H9 (cell line): Measurements from ENCODE around the gene ZNF292. TPM values are rescaled to one million over a fixed set of nuclear protein-coding genes. Genes with fewer than 3 reads are reported as not detected.

Experiments
- DNase-seq: peaks from one replicate; pipeline ENCODE4 v3.0.0-alpha.2; 2017
- H2AFZ ChIP-seq: one replicate; pipeline ENCODE4 v1.6.1; 2013; ENCODE audit warnings: mild to moderate bottlenecking, low read length, control low read depth, moderate library complexity
- H2AK5ac ChIP-seq: 2 replicates; pipeline ENCODE4 v1.6.1; 2013; ENCODE audit warnings: low read length, control low read depth, mixed read lengths; ENCODE audit not compliant: insufficient read length
- H2BK120ac ChIP-seq: one replicate; pipeline ENCODE4 v1.6.1; 2013; ENCODE audit warnings: low read depth, mild to moderate bottlenecking, low read length, control low read depth, inconsistent platforms; ENCODE audit not compliant: poor library complexity, severe bottlenecking
- H2BK12ac ChIP-seq: 2 replicates; pipeline ENCODE4 v1.6.1; 2013; ENCODE audit warnings: low read length, control low read depth, mixed read lengths, low read depth; ENCODE audit not compliant: insufficient read length
- H2BK15ac ChIP-seq: 2 replicates; pipeline ENCODE4 v1.6.1; 2013; ENCODE audit warnings: low read depth, low read length, control low read depth
- H2BK20ac ChIP-seq: one replicate; pipeline ENCODE4 v1.6.1; 2013; ENCODE audit warnings: low read depth, mild to moderate bottlenecking, low read length, control low read depth, inconsistent platforms; ENCODE audit not compliant: poor library complexity, severe bottlenecking
- H2BK5ac ChIP-seq: 2 replicates; pipeline ENCODE4 v1.6.1; 2013; ENCODE audit warnings: low read length, control low read depth, mixed read lengths; ENCODE audit not compliant: insufficient read length
- H3K14ac ChIP-seq: 2 replicates; pipeline ENCODE4 v1.6.1; 2013; ENCODE audit warnings: low read length, control low read depth; ENCODE audit not compliant: insufficient read depth
- H3K18ac ChIP-seq: 2 replicates; pipeline ENCODE4 v1.6.1; 2013; ENCODE audit warnings: low read depth, mild to moderate bottlenecking, mixed read lengths, low read length, control low read depth; ENCODE audit not compliant: insufficient read length
- H3K23ac ChIP-seq: 2 replicates; pipeline ENCODE4 v1.6.1; 2013; ENCODE audit warnings: low read length, control low read depth, mixed read lengths, low read depth; ENCODE audit not compliant: insufficient read length
- H3K23me2 ChIP-seq: 2 replicates; pipeline ENCODE4 v1.6.1; 2013; ENCODE audit warnings: low read depth, mild to moderate bottlenecking, mixed read lengths, low read length, control low read depth; ENCODE audit not compliant: insufficient read length, poor library complexity, severe bottlenecking
- H3K27ac ChIP-seq: 2 replicates; pipeline ENCODE4 v1.5.1; 2013; ENCODE audit warnings: low read length, control low read depth, mixed read lengths, low read depth; ENCODE audit not compliant: insufficient read length
- H3K27me3 ChIP-seq: 2 replicates; pipeline ENCODE4 v1.6.1; 2013; ENCODE audit warnings: low read length, control low read depth, inconsistent platforms; ENCODE audit not compliant: insufficient read depth
- H3K4ac ChIP-seq: 2 replicates; pipeline ENCODE4 v1.6.1; 2013; ENCODE audit warnings: low read depth, mild to moderate bottlenecking, control low read depth, inconsistent platforms, low read length, moderate library complexity
- H3K4me1 ChIP-seq: 2 replicates; pipeline ENCODE4 v1.6.1; 2013; ENCODE audit warnings: low read length, control low read depth, inconsistent platforms; ENCODE audit not compliant: insufficient read depth
- H3K4me2 ChIP-seq: 2 replicates; pipeline ENCODE4 v1.6.1; 2013; ENCODE audit warnings: low read length, control low read depth, mixed read lengths; ENCODE audit not compliant: insufficient read length, insufficient read depth
- H3K56ac ChIP-seq: 2 replicates; pipeline ENCODE4 v1.6.1; 2013; ENCODE audit warnings: low read depth, mild to moderate bottlenecking, mixed read lengths, low read length, control low read depth; ENCODE audit not compliant: insufficient read length
- H3K79me1 ChIP-seq: 2 replicates; pipeline ENCODE4 v1.6.1; 2013; ENCODE audit warnings: low read depth, mild to moderate bottlenecking, moderate library complexity, low read length, control low read depth, inconsistent platforms; ENCODE audit not compliant: insufficient read depth, poor library complexity, severe bottlenecking
- H3K79me2 ChIP-seq: 2 replicates; pipeline ENCODE4 v1.6.1; 2013; ENCODE audit warnings: low read length, control low read depth, inconsistent platforms; ENCODE audit not compliant: insufficient read depth
- H3K9ac ChIP-seq: 2 replicates; pipeline ENCODE4 v1.6.1; 2013; ENCODE audit warnings: low read length, control low read depth, mixed read lengths; ENCODE audit not compliant: insufficient read length; ENCODE audit errors: extremely low read depth
- H3K9me3 ChIP-seq: one replicate; pipeline ENCODE4 v1.6.1; 2013; ENCODE audit warnings: low read depth, low read length, inconsistent platforms; ENCODE audit not compliant: control insufficient read depth
- H3T11ph ChIP-seq: one replicate; pipeline ENCODE4 v1.6.1; 2013; ENCODE audit warnings: mild to moderate bottlenecking, low read length, control low read depth, inconsistent platforms
- H4K20me1 ChIP-seq: one replicate; pipeline ENCODE4 v1.6.1; 2013; ENCODE audit not compliant: control insufficient read depth, insufficient read length, insufficient read depth
- H4K5ac ChIP-seq: 2 replicates; pipeline ENCODE4 v1.6.1; 2013; ENCODE audit warnings: low read depth, mild to moderate bottlenecking, mixed read lengths, low read length, control low read depth; ENCODE audit not compliant: insufficient read length
- H4K8ac ChIP-seq: replicated peaks from 2 replicates; pipeline ENCODE4 v1.6.1; 2013; ENCODE audit warnings: low read length, control low read depth, mixed read lengths, low read depth; ENCODE audit not compliant: insufficient read length
- H4K91ac ChIP-seq: 2 replicates; pipeline ENCODE4 v1.6.1; 2013; ENCODE audit warnings: low read depth, mild to moderate bottlenecking, moderate library complexity, mixed read lengths, low read length, control low read depth; ENCODE audit not compliant: insufficient read length
- H3K27ac Mint-ChIP-seq, 3 experiments: 2 replicates in 2 of 3; 3 replicates in 1 of 3; pipeline ENCODE4 v1.8.0; 2020 to 2021; ENCODE audit warnings: mixed read lengths in 3 of 3, mild to moderate bottlenecking in 1 of 3, moderate library complexity in 1 of 3
- H3K27me3 Mint-ChIP-seq: 2 replicates; pipeline ENCODE4 v1.8.0; 2021; ENCODE audit warnings: low read depth, mild to moderate bottlenecking, moderate library complexity, mixed read lengths
- H3K36me3 Mint-ChIP-seq, 3 experiments: 2 replicates in 2 of 3; 3 replicates in 1 of 3; pipeline ENCODE4 v1.8.0; 2020 to 2021; ENCODE audit warnings: low read depth in 3 of 3, mixed read lengths in 3 of 3; ENCODE audit not compliant: insufficient read depth in 1 of 3
- H3K4me1 Mint-ChIP-seq, 2 experiments: 2 replicates each; pipeline ENCODE4 v1.8.0; 2020; ENCODE audit warnings: mixed read lengths in 2 of 2
- H3K4me3 Mint-ChIP-seq, 2 experiments: 2 replicates in 1 of 2; 3 replicates in 1 of 2; pipeline ENCODE4 v1.8.0; 2020 to 2021; ENCODE audit warnings: mild to moderate bottlenecking in 2 of 2, mixed read lengths in 2 of 2, moderate library complexity in 1 of 2
- H3K9me3 Mint-ChIP-seq, 2 experiments: 2 replicates in 1 of 2; 3 replicates in 1 of 2; pipeline ENCODE4 v1.8.0; 2020; ENCODE audit warnings: mild to moderate bottlenecking in 2 of 2, mixed read lengths in 2 of 2, moderate library complexity in 1 of 2
- WGBS: extraction: QIAGEN DNeasy Blood & Tissue Kit; methylation state at CpG from one replicate; pipeline ENCODE4 v1.1.7; 2013; ENCODE audit warnings: missing lambda C conversion rate, low lambda C conversion rate, mixed read lengths; ENCODE audit not compliant: insufficient read length; ENCODE audit errors: extremely low coverage; 5-methylcytosine and 5-hydroxymethylcytosine counted together
- total RNA-seq: library from RNA; stranded (reverse); gene quantifications from 2 replicates; pipeline ENCODE4 v1.2.1, GENCODE V29; 2021
- TF ChIP-seq, protein P1 (sequence below): fragments of 200-600 bp; sonication (generic); conservative IDR thresholded peaks from 3 replicates; pipeline ENCODE4 v1.8.0; 2021; ENCODE audit warnings: antibody characterized with exemption, mild to moderate bottlenecking

Gene ZNF292
- total RNA-seq, 1 experiment from 2014 or later = 38.7 TPM

DNA sequence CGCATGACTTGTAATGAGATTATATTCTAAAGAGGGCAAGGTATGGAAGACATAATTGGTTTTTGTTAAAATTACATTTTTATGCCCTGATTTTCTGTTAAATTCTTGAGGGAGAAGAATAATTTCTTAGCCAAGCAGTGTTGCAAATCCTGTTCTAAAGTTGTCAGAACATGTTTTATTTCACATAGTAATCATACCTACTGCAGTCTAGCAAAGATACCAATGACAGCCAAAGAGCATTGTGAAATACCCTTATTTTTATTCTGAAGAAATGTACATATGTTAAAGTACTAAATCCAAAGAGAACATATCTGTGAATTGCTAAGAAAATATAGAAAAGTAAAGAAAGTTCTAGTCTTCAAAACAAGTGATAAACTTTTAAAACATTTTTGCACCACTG is 127.4 kb downstream of the ZNF292 start:
- Mint-ChIP-seq H3K4me1 (peaks cover 0 to 6% of the 10 kb centered on the region in 2 experiments; a peak in 2 of 4 replicates), H3K36me3 (no peaks in the 10 kb centered on the region), H3K9me3 (no peaks in the 10 kb centered on the region), H3K4me3 (no peak overlapping the region), H3K27me3 (no peaks in the 10 kb centered on the region; the same call in 1 of the 2 replicates), H3K27ac (no peak overlapping the region)
- no peak overlapping the region for H3K14ac ChIP-seq
- H3K9me3 ChIP-seq = no peaks in the 10 kb centered on the region
- H4K8ac ChIP-seq = no peak overlapping the region
- H2AK5ac ChIP-seq = no peak overlapping the region
- H4K20me1 ChIP-seq = no peaks in the 10 kb centered on the region
- H3K79me1 ChIP-seq = no peaks in the 10 kb centered on the region
- no peaks in the 10 kb centered on the region for H3K79me2 ChIP-seq
- no peak overlapping the region for H3K18ac ChIP-seq
- DNase-seq = no peak
- H3K56ac ChIP-seq = no peak overlapping the region
- H3K23ac ChIP-seq = no peak overlapping the region
- TF ChIP-seq, protein P1, sequence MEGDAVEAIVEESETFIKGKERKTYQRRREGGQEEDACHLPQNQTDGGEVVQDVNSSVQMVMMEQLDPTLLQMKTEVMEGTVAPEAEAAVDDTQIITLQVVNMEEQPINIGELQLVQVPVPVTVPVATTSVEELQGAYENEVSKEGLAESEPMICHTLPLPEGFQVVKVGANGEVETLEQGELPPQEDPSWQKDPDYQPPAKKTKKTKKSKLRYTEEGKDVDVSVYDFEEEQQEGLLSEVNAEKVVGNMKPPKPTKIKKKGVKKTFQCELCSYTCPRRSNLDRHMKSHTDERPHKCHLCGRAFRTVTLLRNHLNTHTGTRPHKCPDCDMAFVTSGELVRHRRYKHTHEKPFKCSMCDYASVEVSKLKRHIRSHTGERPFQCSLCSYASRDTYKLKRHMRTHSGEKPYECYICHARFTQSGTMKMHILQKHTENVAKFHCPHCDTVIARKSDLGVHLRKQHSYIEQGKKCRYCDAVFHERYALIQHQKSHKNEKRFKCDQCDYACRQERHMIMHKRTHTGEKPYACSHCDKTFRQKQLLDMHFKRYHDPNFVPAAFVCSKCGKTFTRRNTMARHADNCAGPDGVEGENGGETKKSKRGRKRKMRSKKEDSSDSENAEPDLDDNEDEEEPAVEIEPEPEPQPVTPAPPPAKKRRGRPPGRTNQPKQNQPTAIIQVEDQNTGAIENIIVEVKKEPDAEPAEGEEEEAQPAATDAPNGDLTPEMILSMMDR = no peak
- H2BK5ac ChIP-seq = no peak overlapping the region
- H3K9ac ChIP-seq = no peak overlapping the region
- H2BK15ac ChIP-seq = no peak overlapping the region
- H4K91ac ChIP-seq = no peak overlapping the region
- no peak overlapping the region for H2BK12ac ChIP-seq
- H3K27me3 ChIP-seq = no peaks in the 10 kb centered on the region
- WGBS = no CpG with 5 or more reads among the region's 1 CpG
- no peak overlapping the region for H3K4me2 ChIP-seq
- no peak overlapping the region for H3T11ph ChIP-seq
- peaks cover 2% of the 10 kb centered on the region; the same call in 1 of the 2 replicates for H3K4me1 ChIP-seq
- H2BK20ac ChIP-seq = no peak overlapping the region
- H3K23me2 ChIP-seq = no peaks in the 10 kb centered on the region
- no peak overlapping the region for H3K27ac ChIP-seq
- H2BK120ac ChIP-seq = no peak overlapping the region
- H4K5ac ChIP-seq = no peak overlapping the region
- no peak overlapping the region for H2AFZ ChIP-seq
- no peak overlapping the region for H3K4ac ChIP-seq
